ENCODE results near the gene CD8B. TPM values are rescaled to one million over a fixed set of nuclear protein-coding genes. Genes with fewer than 3 reads are reported as not detected.

The CD8B gene
- total and polyA plus RNA-seq, 2 experiments from 2014 or later = 0.31 to 0.63 TPM

- H3K9me2 ChIP-seq (ENCODE audit: insufficient read depth) = no peaks in the 10 kb centered on the region
- Mint-ChIP-seq H3K36me3 (ENCODE audit: low read depth) (peaks cover 10% of the 10 kb centered on the region; the same call in 2 of the 3 replicates), H3K4me3 (peak overlapping the region; percentile 67), H3K9me3 (peaks cover 25% of the 10 kb centered on the region), H3K27me3 (ENCODE audit: insufficient read depth, low read depth, poor library complexity) (peaks cover 50% of the 10 kb centered on the region), H3K4me1 (peaks cover 16% of the 10 kb centered on the region), H3K27ac (no peak overlapping the region)
- H2AFZ ChIP-seq = peak overlapping the region; percentile 89; the same call in 1 of the 2 replicates
- peaks cover 62% of the 10 kb centered on the region for H3K27me3 ChIP-seq (ENCODE audit: insufficient read depth)
- H3K4me3 ChIP-seq = peak overlapping the region; percentile 57
- H3K4me1 ChIP-seq (ENCODE audit: insufficient read depth) = 0 out of 2 replicates have a peak, but pooled peaks cover 5% of the 10 kb centered on the region
- H3K27ac ChIP-seq (ENCODE audit: low read depth) = no peak overlapping the region
- no peaks in the 10 kb centered on the region for H3K79me2 ChIP-seq (replicated peaks; ENCODE audit: insufficient read depth)
- H3K36me3 ChIP-seq (ENCODE audit: insufficient read depth) = peaks cover 4% of the 10 kb centered on the region; the same call in 1 of the 2 replicates
- ATAC-seq (peak; percentile 26), DNase-seq (ENCODE audit: low spot score) (peak; percentile 43)
- peak overlapping the region; percentile 80; the same call in 1 of the 2 replicates for H3K4me2 ChIP-seq
- TF ChIP-seq EZH2phosphoT487 (IDR thresholded peaks at IDR 0.05; ENCODE audit: unreplicated experiment) = no peak
- TF ChIP-seq CTCF (conservative IDR thresholded peaks at IDR 0.05; ENCODE audit: low read depth in 2 of 2) = no peak
- no peak for TF ChIP-seq ZNF331 (CRISPR knock-in tag; IDR thresholded peaks at IDR 0.05; ENCODE audit: low read depth)
- no peak for TF ChIP-seq STAT1 (IDR thresholded peaks at IDR 0.05; ENCODE audit: unreplicated experiment)
- no peak for TF ChIP-seq NANOG (IDR thresholded peaks at IDR 0.05; ENCODE audit: borderline replicate concordance)
- TF ChIP-seq JUNB (IDR thresholded peaks at IDR 0.05; ENCODE audit: unreplicated experiment) = no peak
- TF ChIP-seq ZNF462 (CRISPR knock-in tag; IDR thresholded peaks at IDR 0.05) = no peak
- TF ChIP-seq REST (IDR thresholded peaks at IDR 0.05; ENCODE audit: unreplicated experiment) = no peak
- TF ChIP-seq CREB1 (CRISPR knock-in tag; IDR thresholded peaks at IDR 0.05; ENCODE audit: low read depth) = no peak
- no peak for TF ChIP-seq ZNF114 (CRISPR knock-in tag; IDR thresholded peaks at IDR 0.05)
- no peak for TF ChIP-seq EZH2 (IDR thresholded peaks at IDR 0.05; ENCODE audit: low read depth, unreplicated experiment)
- no peak for TF ChIP-seq ETS1 (IDR thresholded peaks at IDR 0.05)
- TF ChIP-seq POLR2AphosphoS5 (IDR thresholded peaks at IDR 0.05; ENCODE audit: low read depth) = no peak
- no peaks in the 10 kb centered on the region for H4K20me1 ChIP-seq (replicated peaks; ENCODE audit: insufficient read depth)
- H3F3A ChIP-seq (replicated peaks; ENCODE audit: low read depth) = no peaks in the 10 kb centered on the region
These were observed 70.1 kb downstream of the CD8B start for GRCh38 chr2:86791573-86791972.

Measured in GM23338 (cell line).